HFF-Myc (cell line): ENCODE data around the gene ARL8B.

Source experiments
- DNase-seq: peaks from one replicate; pipeline ENCODE4 v3.0.0-alpha.2; 2011; ENCODE audit warnings: low read depth; ENCODE audit errors: extremely low read depth
- H3K4me3 ChIP-seq: replicated peaks from 2 replicates; pipeline ENCODE4 v1.5.1; 2011; ENCODE audit warnings: low read depth, mild to moderate bottlenecking, control low read depth, low read length
- CTCF ChIP-seq: IDR thresholded peaks from 2 replicates; pipeline ENCODE4 v1.5.1; 2012; ENCODE audit warnings: mild to moderate bottlenecking, low read depth, low read length, control low read depth; ENCODE audit errors: missing control alignments

Gene ARL8B

DNA sequence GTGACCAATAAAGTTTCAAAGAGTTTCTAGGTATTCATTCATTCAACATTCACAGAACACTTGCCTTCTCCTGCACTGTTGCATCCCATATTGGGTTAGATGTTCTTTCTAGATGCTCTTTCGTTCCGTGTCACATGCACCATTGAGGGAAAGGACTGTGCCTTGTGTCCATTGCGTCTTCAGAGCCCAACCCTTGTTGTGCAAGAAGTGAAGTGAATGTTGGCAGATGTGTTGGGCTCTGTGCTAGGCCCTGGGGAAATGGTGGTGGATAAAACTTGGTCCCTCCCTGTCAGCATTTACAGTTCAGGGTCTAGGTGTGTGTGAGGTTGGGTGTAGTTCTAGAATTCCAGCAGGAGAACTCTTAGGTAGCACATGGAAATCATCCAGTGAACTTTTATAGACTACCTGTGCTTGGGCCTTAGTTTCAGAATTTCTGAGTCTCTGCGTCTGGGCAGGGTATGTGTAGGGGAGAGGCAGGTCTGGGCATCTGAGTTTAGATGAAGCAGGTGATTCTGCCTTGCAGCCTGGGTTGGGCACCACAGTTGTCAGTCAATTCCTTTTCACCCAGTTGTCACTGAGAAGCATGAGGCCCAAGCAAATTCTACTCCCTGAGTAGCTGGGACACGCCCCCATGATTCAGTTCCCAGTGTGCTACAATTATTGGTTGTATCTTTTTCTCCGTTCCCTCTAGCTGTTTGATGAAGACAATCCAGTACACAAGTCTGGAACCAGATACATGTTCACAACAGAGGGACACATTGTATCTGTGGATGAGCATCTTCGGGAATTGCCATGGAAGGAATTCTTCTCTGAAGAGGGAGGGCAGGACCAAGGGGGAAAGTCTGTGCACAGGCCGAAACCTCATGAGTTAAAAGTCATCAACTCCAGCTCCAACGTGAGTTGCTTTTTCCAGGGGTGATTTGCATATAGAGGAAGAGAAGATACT, 90.8 kb downstream of the ARL8B start:
- no peak for TF ChIP-seq CTCF

GRCh38 chr3:5213574-5213966, 91.5 kb downstream of the ARL8B start:
- no peak overlapping the region for H3K4me3 ChIP-seq
- DNase-seq = no peak
- TF ChIP-seq CTCF = no peak

More for the DNA sequence above, 90.8 kb downstream of the ARL8B start:
- no peak for DNase-seq
- H3K4me3 ChIP-seq = no peak overlapping the region

DNA sequence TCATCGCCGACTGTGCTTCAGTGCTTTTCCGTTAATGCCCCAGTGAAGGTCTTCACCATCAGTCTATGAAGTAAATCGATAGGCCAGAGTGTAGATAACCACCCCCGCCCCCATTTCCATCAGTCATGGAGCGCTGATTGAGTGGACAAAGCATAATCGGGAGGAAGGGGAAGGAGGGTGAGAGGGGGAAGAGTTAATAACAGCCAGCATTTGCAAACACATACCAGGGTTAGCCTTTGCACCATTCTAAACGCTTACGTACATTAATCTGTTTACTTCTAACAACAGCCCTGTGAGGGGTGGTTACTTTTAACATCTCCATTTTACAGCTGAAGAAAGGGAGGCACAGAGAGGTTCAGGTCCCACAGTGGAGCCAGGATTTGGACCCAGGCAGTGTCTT, 92.3 kb downstream of the ARL8B start:
- no peak for TF ChIP-seq CTCF
- no peak overlapping the region for H3K4me3 ChIP-seq
- DNase-seq = no peak

GRCh38 chr3:5217824-5218595, 95.9 kb downstream of the ARL8B start:
- H3K4me3 ChIP-seq = no peak overlapping the region
- no peak for DNase-seq
- no peak for TF ChIP-seq CTCF

GRCh38 chr3:5218815-5219214, 96.7 kb downstream of the ARL8B start:
- no peak for TF ChIP-seq CTCF
- no peak overlapping the region for H3K4me3 ChIP-seq
- DNase-seq = no peak

DNA sequence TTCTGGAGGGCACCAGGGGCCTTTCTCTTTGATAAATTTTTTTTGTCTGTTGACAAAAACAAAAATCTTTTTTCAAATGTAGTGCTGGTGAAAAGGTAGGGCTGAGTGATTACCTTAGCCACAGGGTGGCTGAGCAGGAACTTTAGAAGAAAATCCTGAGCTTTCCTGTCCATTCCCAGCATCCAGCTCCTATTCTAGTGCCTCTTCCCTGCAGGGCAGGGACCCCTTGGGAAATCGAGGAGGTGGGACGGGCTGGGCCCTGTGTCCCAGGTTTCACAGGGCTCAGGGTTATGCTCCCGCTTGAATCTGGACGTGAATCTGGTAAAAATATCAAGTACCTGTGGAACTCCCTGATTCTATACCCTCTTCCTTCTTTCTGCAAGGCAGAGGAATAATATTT, 97.1 kb downstream of the ARL8B start:
- TF ChIP-seq CTCF = no peak
- DNase-seq = no peak

More for the DNA sequence above, 97.1 kb downstream of the ARL8B start:
- no peak overlapping the region for H3K4me3 ChIP-seq
